ENCODE results near the gene PTPRM.

The PTPRM gene

DNA sequence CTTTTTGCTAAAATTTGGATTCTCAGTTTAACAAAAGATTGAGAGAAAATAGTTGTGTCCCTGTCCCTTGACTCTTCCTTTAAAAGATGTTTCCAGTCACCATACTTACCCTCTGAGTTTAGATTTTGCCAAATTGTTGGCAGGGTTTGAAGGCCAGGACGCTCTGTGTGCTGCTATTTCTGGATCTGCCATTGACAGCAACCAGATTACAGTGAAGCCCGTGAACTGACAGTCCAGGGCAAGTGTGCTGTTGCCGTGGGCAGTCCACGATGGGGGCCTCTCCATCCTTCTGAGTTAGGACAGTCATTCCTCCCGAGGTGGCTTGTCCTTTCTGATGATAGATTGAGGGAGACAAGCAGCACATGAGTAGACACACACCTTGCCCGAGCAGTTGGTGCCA is 89.9 kb downstream of the PTPRM start:
- Histone ChIP-seq H3K4me2 (ENCODE audit: low read depth, low read length) (no peak overlapping the region), H3K27me3 (replicated peaks; ENCODE audit: insufficient read depth, low read length) (no peaks in the 10 kb centered on the region), H3K79me2 (ENCODE audit: low read length) (no peaks in the 10 kb centered on the region), H3K27ac (ENCODE audit: low read length) (no peak overlapping the region), H2AFZ (ENCODE audit: low read length) (no peak overlapping the region), H3K4me1 (ENCODE audit: low read length) (no peaks in the 10 kb centered on the region), H4K20me1 (ENCODE audit: insufficient read depth, low read length) (no peaks in the 10 kb centered on the region), H3F3A (ENCODE audit: insufficient read depth, low read length) (no peaks in the 10 kb centered on the region), H3K9me2 (replicated peaks; ENCODE audit: insufficient read depth, low read length) (no peaks in the 10 kb centered on the region), H3K36me3 (replicated peaks; ENCODE audit: insufficient read depth, low read length) (no peaks in the 10 kb centered on the region), H3K9ac (ENCODE audit: low read length) (no peak overlapping the region), H3K4me3 (ENCODE audit: low read length) (no peak overlapping the region), H3K9me3 (replicated peaks; ENCODE audit: insufficient read depth, low read length) (no peaks in the 10 kb centered on the region)
- DNase-seq: no peak
- TF ChIP-seq EZH2phosphoT487 (IDR thresholded peaks at IDR 0.05; ENCODE audit: low read length): no peak
- TF ChIP-seq EZH2 (optimal IDR thresholded peaks at IDR 0.05; ENCODE audit: low read depth, low read length): no peak
- TF ChIP-seq, protein P1, sequence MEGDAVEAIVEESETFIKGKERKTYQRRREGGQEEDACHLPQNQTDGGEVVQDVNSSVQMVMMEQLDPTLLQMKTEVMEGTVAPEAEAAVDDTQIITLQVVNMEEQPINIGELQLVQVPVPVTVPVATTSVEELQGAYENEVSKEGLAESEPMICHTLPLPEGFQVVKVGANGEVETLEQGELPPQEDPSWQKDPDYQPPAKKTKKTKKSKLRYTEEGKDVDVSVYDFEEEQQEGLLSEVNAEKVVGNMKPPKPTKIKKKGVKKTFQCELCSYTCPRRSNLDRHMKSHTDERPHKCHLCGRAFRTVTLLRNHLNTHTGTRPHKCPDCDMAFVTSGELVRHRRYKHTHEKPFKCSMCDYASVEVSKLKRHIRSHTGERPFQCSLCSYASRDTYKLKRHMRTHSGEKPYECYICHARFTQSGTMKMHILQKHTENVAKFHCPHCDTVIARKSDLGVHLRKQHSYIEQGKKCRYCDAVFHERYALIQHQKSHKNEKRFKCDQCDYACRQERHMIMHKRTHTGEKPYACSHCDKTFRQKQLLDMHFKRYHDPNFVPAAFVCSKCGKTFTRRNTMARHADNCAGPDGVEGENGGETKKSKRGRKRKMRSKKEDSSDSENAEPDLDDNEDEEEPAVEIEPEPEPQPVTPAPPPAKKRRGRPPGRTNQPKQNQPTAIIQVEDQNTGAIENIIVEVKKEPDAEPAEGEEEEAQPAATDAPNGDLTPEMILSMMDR (IDR thresholded peaks at IDR 0.05; ENCODE audit: low read length): no peak

DNA sequence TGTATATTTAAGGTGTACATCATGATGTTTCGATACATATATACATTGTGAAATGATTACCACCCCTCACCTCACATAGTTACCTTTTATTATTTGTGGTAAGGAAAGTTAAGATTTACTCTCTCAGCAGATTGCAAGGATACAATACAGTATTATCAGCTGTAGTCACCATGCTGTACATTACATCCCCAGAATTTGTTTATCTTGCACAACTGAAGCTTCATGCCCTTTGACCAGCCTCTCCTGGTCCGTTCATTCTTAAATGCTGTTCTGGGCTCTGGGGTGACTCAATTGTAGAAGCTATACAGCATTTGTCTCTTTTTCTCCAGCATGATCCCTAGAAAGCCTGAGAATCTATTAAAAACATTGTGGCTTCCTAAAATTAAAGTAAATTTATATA is 90.8 kb downstream of the PTPRM start:
- Histone ChIP-seq H3K4me3 (ENCODE audit: low read length) (no peak overlapping the region), H3K9me2 (replicated peaks; ENCODE audit: insufficient read depth, low read length) (no peaks in the 10 kb centered on the region), H3K36me3 (replicated peaks; ENCODE audit: insufficient read depth, low read length) (no peaks in the 10 kb centered on the region), H3K79me2 (ENCODE audit: low read length) (no peaks in the 10 kb centered on the region), H3K4me2 (ENCODE audit: low read depth, low read length) (no peak overlapping the region), H2AFZ (ENCODE audit: low read length) (no peak overlapping the region), H4K20me1 (ENCODE audit: insufficient read depth, low read length) (no peaks in the 10 kb centered on the region), H3K9ac (ENCODE audit: low read length) (no peak overlapping the region), H3K9me3 (replicated peaks; ENCODE audit: insufficient read depth, low read length) (no peaks in the 10 kb centered on the region), H3K27ac (ENCODE audit: low read length) (no peak overlapping the region), H3K4me1 (ENCODE audit: low read length) (no peaks in the 10 kb centered on the region), H3F3A (ENCODE audit: insufficient read depth, low read length) (no peaks in the 10 kb centered on the region), H3K27me3 (replicated peaks; ENCODE audit: insufficient read depth, low read length) (no peaks in the 10 kb centered on the region)
- TF ChIP-seq, protein P1 (IDR thresholded peaks at IDR 0.05; ENCODE audit: low read length): no peak
- TF ChIP-seq EZH2phosphoT487 (IDR thresholded peaks at IDR 0.05; ENCODE audit: low read length): no peak
- TF ChIP-seq EZH2 (optimal IDR thresholded peaks at IDR 0.05; ENCODE audit: low read depth, low read length): no peak
- DNase-seq: no peak

DNA sequence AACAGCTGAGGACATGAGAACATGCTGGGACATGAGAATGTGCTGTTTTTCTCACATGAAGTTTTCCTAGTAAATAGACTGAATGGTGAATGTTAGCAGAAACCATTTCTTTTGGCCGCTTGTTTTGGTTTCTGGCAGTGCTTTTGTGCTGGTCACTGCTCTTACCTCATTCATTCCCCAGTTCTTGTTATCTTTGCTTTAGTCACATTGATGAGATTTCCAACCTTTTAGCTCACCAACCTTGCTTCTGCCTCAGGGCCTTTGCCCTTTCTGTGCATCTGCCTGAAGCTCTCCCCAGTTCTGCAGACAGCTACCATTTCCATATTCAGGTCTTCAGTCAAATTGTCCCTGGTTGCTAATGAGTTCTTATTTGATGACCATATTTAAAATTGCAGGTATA is 91.6 kb downstream of the PTPRM start:
- Histone ChIP-seq H4K20me1 (ENCODE audit: insufficient read depth, low read length) (no peaks in the 10 kb centered on the region), H3K9me2 (replicated peaks; ENCODE audit: insufficient read depth, low read length) (no peaks in the 10 kb centered on the region), H3K9ac (ENCODE audit: low read length) (no peak overlapping the region), H3F3A (ENCODE audit: insufficient read depth, low read length) (no peaks in the 10 kb centered on the region), H3K4me1 (ENCODE audit: low read length) (no peaks in the 10 kb centered on the region), H3K27me3 (replicated peaks; ENCODE audit: insufficient read depth, low read length) (no peaks in the 10 kb centered on the region), H3K36me3 (replicated peaks; ENCODE audit: insufficient read depth, low read length) (no peaks in the 10 kb centered on the region), H3K4me3 (ENCODE audit: low read length) (no peak overlapping the region), H3K27ac (ENCODE audit: low read length) (no peak overlapping the region), H2AFZ (ENCODE audit: low read length) (no peak overlapping the region), H3K4me2 (ENCODE audit: low read depth, low read length) (no peak overlapping the region), H3K79me2 (ENCODE audit: low read length) (no peaks in the 10 kb centered on the region), H3K9me3 (replicated peaks; ENCODE audit: insufficient read depth, low read length) (no peaks in the 10 kb centered on the region)
- no peak for DNase-seq
- TF ChIP-seq, protein P1 (IDR thresholded peaks at IDR 0.05; ENCODE audit: low read length): no peak
- TF ChIP-seq EZH2phosphoT487 (IDR thresholded peaks at IDR 0.05; ENCODE audit: low read length) (no peak), EZH2 (optimal IDR thresholded peaks at IDR 0.05; ENCODE audit: low read depth, low read length) (no peak)
